H54 (cell line): ENCODE results near the gene PCDHGC3.

Experiments used
- DNase-seq: peaks from one replicate; pipeline ENCODE4 v3.0.0; 2011; ENCODE audit warnings: low spot score, mixed read lengths; ENCODE audit not compliant: insufficient read length
- FAIRE-seq: peaks from 3 replicates; lab custom pipeline; 2011; peaks lifted over from hg19 to GRCh38; lab: Jason Lieb, UNC
- POLR2A ChIP-seq: IDR thresholded peaks from 2 replicates; pipeline ENCODE4 v1.6.1; 2011; ENCODE audit warnings: low read depth, mild to moderate bottlenecking, low read length

The PCDHGC3 gene

DNA sequence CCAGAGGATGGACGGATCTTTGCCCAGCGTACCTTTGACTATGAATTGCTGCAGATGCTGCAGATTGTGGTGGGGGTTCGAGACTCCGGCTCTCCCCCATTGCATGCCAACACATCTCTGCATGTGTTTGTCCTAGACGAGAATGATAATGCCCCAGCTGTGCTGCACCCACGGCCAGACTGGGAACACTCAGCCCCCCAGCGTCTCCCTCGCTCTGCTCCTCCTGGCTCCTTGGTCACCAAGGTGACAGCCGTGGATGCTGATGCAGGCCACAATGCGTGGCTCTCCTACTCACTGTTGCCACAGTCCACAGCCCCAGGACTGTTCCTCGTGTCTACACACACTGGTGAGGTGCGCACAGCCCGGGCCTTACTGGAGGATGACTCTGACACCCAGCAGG, 15.0 kb downstream of the PCDHGC3 start:
- FAIRE-seq = no peak
- no peak for DNase-seq
- no peak for TF ChIP-seq POLR2A

DNA sequence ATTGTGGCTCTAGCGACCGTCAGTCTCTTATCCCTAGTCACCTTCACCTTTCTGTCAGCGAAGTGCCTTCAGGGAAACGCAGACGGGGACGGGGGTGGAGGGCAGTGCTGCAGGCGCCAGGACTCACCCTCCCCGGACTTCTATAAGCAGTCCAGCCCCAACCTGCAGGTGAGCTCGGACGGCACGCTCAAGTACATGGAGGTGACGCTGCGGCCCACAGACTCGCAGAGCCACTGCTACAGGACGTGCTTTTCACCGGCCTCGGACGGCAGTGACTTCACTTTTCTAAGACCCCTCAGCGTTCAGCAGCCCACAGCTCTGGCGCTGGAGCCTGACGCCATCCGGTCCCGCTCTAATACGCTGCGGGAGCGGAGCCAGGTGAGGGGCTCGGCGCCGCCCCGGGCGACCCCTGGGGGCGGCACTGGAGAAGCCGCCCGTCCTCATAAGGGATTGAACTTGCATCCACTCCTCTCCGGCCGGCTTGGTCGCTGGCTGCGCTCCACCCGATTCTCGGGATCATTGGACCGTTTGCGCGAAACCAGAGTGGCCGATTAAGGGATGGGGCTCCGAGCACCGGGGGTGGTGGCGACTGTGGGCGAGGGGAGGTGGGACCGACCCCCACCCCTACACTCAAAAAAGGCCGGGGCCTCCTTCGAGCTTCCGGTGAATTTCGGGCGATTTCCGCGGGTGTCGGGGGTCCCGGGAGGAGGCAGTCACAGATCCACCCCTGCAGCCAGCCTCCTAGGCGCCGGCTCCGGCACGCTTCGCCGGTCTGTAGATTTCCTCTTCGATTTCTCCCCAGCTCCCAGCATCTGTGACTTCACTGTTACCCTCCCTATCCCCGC, 15.8 kb downstream of the PCDHGC3 start:
- DNase-seq = no peak
- FAIRE-seq = no peak

DNA sequence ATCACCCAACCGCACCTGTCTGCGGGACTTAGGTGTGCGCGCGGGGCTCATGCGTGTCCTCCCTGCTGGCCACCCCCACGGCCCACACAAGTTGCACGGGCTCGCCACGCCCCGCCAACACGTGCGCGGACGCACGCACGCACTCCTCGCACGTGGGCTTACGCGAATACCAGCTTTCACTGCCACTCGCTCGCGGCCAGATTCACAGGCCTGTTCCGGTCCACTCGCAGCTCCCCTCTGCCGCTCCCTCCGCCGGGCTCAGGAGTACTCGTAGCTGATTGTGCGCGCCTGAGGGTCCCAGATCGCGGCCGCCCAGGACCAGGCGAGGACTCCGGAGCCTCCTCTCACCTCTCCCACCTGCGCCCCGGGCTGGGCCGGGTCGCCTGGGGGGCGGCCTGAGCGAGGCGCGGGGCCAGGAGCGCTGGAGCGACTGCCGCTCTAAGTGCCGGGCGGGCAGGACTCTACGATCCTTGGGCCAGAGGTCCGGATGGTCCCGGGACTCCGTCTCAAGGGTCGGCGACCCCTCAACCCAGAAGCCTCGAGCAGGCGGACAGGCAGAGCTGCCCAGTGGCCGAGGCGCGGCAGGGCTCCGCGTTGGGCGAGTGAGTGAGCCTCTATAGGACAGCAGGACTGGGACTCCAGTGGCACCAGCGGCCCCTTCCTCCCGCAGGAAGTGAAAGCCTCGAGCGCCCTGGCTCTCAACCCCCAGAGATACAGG, 16.6 kb downstream of the PCDHGC3 start:
- FAIRE-seq = no peak
- no peak for TF ChIP-seq POLR2A
- no peak for DNase-seq

More for the DNA sequence above, 15.8 kb downstream of the PCDHGC3 start:
- no peak for TF ChIP-seq POLR2A

DNA sequence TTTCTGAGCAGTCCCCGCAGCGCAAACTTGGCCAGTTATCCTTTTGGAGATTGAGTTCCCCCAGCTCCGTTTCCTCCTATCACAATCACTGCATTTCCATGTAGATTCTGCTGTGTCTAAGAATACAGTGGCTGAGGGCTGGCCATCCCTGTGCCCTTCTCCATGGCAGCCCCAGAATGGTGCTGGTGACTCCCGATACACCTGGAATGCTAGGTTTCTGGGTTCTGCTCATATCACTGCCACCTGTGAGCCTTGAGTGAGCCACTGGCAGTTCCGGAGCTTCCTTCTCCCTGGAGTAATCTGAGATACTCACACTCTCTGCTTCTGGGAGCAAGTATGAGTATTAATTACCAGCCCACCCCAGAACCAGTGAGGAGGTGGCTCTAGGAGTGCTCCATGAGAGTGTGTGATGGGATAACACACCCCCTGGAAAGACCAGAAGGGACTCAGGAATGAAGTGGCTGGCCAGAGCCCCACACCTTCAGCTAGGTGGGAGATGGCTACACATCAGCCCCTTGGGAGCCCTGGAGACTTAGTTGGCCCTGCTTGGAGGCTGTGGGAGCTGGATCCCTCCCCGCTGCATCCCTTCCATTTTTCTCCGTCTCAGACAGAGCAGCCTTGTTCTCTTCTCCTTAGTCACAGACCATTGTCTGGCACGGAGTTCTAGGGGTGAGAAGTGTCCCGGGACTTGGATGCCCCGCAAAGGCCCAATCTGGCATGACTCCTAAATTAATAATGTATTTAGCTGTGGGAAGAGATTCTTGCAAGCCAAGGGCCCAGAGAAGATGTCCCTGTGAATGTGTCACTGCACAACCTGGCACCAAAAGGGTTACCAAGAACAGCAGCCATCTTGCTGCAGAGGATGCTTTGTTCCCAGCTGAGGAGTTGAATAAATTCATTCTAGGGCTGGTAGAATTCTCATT, 18.0 kb downstream of the PCDHGC3 start:
- DNase-seq = no peak
- FAIRE-seq = no peak
- TF ChIP-seq POLR2A = no peak

DNA sequence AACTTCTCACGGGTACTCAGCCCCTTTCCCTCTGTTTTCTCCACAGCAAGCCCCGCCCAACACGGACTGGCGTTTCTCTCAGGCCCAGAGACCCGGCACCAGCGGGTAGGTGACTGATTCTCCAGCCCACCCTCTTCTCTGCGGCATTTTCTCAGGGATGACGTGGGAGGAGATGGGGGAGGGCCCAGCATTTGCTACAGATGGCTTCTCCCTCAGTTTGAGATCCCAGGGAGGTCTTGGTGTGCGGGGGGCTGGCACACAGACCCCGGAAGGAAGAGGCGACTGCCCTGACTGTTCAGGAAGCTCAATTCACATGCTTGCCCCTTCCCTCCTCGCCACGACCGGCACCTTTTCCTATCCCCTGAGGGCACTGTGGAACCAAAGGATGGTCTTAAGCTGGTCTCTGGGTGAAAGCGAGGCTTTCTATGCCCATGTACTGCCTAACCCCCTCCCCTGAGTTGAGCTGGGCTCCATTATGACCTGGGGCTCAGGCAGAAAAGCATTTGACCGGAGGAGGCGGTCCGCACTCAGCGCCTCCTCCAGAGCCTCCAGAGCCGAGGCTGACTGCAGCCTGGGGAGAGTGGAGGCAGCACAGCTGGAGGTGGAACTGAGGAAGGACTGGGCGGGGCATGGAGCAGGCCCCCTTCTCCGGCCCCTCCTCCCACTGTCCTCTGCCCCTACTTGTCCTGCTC, 19.1 kb downstream of the PCDHGC3 start:
- FAIRE-seq (no peak), DNase-seq (no peak)

DNA sequence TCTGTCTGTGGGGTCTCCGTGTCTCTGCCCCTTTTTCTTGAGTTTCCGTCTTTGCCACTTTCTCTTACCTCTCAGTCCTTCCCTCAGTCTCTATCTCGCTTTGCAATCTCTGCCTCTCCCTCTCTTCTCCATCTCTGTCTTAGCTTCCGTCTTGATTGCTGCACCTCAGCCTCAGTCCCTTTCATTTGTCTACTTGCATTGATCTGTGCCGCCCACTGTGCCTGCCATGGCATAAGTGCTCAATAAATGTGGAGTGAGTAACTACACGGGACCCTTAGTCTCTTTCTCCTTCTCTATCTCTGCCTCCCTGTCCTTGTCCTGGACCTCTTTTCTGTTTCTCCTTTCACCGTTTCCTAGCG, 19.7 kb downstream of the PCDHGC3 start:
- DNase-seq = no peak
- no peak for FAIRE-seq
- TF ChIP-seq POLR2A = no peak

More for the DNA sequence above, 19.1 kb downstream of the PCDHGC3 start:
- no peak for TF ChIP-seq POLR2A

DNA sequence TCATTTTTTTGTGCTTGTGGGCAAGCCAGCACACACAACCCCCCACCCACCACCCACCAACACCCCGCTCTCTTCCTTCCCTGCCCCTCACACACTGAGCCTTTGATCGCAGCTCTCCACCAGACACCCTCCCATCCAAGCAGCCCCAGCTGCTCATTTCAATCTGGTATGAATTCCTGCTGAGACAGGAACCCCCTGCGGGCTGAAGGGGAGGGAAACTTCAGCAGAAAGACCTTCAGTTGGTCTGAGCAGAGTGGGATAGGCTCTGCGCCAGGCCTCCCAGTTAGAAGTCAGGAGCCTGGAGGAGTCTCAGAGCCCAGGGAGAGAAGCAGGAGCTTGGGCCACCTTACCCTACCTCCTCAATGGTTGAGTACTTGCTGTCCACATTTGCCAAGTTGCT, 20.3 kb downstream of the PCDHGC3 start:
- TF ChIP-seq POLR2A = no peak
- no peak for FAIRE-seq
- no peak for DNase-seq

DNA sequence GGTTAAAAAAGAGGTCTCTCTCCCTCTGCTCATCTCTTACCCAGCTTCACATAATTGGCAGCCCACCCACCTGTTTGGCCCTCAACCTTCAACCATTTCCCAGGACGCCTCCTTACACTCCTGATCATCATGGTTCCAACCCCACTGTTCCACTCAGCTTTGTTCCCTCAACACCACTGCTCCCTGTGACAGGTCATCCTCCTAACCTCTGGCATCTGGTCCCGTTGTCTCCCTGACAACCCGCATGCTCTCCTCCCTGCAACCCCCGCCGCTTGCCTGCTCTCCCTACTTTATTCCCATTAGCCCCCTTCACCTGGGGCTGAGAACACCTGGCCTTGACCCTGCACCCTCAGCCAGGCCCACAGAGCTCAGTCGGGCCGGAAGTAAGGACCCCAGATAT, 26.0 kb downstream of the PCDHGC3 start:
- FAIRE-seq = no peak
- DNase-seq = no peak
- TF ChIP-seq POLR2A = no peak

DNA sequence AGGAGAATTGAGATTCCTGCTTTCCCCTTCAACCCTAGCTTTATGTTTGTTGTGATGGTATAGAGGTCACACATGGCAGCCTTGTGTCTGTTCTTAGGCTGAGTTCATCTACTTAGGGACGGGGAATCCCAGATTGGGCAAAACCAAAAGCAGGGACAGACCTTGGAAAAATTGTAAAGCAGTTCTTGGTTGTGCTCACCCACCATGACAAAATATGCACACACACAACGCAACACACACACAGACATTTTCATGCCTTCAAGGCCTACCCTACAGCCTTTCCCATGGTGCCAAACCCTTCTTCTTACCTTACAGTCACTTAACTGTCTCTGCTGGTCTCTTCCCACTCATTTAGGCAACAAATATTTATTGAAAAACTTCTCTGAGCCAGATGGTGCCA, 27.9 kb downstream of the PCDHGC3 start:
- FAIRE-seq (no peak), DNase-seq (no peak)
- TF ChIP-seq POLR2A = no peak

DNA sequence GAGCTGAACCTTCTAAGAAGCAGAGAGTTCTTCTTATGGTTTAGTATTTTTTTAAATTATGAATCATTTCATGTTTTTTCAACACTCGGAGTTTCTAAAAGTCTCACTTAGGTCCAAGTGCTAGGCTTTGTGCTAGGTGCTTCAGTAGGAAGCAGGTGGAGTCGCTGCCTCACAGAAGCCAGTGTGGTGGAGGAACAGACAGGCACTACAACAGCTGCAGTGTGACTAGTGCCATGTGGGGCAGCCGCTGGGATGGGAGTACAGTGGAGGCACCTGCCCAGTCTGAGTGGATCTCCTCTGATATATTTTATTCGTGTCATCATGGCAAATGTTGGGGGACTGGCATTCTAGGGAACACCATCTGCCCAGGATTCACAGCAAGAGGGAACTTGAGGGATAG, 28.4 kb downstream of the PCDHGC3 start:
- DNase-seq (no peak), FAIRE-seq (no peak)
- TF ChIP-seq POLR2A = no peak

DNA sequence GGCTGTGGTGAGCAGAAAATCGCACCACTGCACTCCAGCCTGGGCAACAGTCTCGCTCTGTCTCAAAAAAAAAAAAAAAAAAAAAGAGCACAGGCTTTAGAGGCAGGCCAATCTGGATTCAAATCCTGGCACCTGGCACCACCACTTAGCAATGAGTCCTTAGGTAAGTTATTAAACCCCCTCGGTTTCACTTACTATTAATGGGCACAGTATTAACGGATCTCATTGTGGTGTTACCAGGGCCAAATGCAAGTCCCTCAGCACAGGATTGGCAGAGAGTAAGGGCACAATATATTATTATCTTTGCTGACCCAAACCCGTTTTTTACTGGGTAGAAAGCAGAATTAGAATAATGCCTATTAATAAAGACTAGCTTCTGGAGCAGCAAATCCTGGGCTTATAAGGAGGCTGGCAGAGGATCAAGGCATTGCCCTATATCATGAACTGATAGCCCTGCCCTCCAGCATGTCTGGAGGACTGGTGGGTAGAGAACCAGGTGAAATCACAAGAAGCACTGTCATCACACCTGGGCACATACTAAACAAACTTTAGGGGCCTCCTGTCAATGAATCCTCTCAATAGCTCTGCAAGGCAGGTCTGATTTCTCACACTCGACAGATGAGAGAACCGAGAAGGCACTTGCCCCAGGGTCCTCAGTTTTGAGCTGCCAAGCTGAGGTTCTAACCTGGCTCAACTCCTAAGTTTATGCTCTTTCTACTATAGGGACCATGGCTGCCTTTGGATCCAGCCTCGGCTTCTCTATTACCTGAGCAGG, 30.8 kb downstream of the PCDHGC3 start:
- FAIRE-seq = no peak
- TF ChIP-seq POLR2A = no peak

DNA sequence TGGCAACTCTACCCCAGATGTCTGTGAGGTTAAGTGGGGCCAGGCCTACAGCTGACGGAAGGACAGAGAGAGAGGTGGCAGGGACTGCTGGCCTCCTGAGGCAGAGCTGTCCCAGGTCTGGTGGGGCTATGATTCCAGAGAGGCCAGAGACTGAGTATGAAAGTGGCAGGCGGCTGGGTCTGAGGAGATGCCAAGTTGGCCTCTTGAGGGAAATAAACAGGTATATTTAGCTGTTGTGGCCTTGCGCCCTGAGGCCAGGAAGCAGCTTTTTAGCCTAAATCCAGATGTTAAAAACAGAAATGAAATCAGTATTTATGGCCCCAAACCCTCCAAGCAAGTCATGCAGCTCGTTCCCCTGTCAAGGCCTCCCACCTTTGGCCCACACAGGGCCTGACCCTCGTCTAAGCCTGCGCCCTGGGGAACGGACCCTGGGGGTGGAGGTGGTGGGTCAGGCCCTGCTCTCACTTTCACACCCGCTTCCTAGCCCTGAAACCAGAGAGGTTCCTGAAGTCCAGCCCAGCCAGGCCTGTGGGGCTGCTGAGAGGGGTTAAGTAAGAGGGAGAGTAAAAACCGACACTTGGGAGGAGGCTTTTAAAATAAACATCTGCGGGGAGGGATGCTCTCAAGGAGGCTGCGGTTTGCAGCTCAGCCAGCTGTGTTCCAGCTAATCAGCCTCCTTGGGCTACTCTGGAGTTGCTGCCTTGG, 31.8 kb downstream of the PCDHGC3 start:
- no peak for DNase-seq
- TF ChIP-seq POLR2A = no peak
- no peak for FAIRE-seq

More for the DNA sequence above, 30.8 kb downstream of the PCDHGC3 start:
- no peak for DNase-seq
